Fibroblast of lung (primary cell): ENCODE data around the gene ZC3H12C. TPM values are rescaled to one million over a fixed set of nuclear protein-coding genes. Genes with fewer than 3 reads are reported as not detected.

Experiments
- DNase-seq, 2 donors: peaks; one replicate each; pipeline versions ENCODE4 v3.0.0 to v3.0.0-alpha.2; 2010; ENCODE audit warnings: low read depth in 2 of 2
- H2AFZ ChIP-seq: 2 replicates; pipeline ENCODE4 v1.5.1; 2012; ENCODE audit warnings: low read length, control low read depth, inconsistent platforms
- H3K27ac ChIP-seq: 2 replicates; pipeline ENCODE4 v1.5.1; 2011; ENCODE audit warnings: low read length, control low read depth; ENCODE audit not compliant: insufficient read depth
- H3K27me3 ChIP-seq: 2 replicates; pipeline ENCODE4 v1.5.1; 2011; ENCODE audit warnings: mild to moderate bottlenecking, low read length; ENCODE audit not compliant: control insufficient read depth, insufficient read depth
- H3K36me3 ChIP-seq: 2 replicates; pipeline ENCODE4 v1.5.1; 2011; ENCODE audit warnings: low read length; ENCODE audit not compliant: control insufficient read depth, insufficient read depth
- H3K4me1 ChIP-seq: 2 replicates; pipeline ENCODE4 v1.5.1; 2011; ENCODE audit warnings: low read length; ENCODE audit not compliant: control insufficient read depth, insufficient read depth; ENCODE audit errors: extremely low read depth
- H3K4me2 ChIP-seq: 2 replicates; pipeline ENCODE4 v1.5.1; 2011; ENCODE audit warnings: low read length, control low read depth; ENCODE audit not compliant: insufficient read depth; ENCODE audit errors: extremely low read depth
- H3K4me3 ChIP-seq, 4 experiments: fragments of 200-600 bp in 1 of 4; sonication (generic) in 1 of 4; replicated peaks in 1 of 4; 2 replicates each; pipeline ENCODE4 v1.5.1; 2011 to 2016; ENCODE audit warnings: low read length in 4 of 4, low read depth in 3 of 4, mild to moderate bottlenecking in 3 of 4, control low read depth in 2 of 4, inconsistent platforms in 1 of 4, mixed read lengths in 1 of 4; ENCODE audit not compliant: insufficient read depth in 1 of 4; ENCODE audit errors: control extremely low read depth in 1 of 4
- H3K79me2 ChIP-seq: 2 replicates; pipeline ENCODE4 v1.5.1; 2012; ENCODE audit warnings: mild to moderate bottlenecking, low read length, inconsistent platforms; ENCODE audit not compliant: control insufficient read depth, insufficient read depth
- H3K9ac ChIP-seq: 2 replicates; pipeline ENCODE4 v1.5.1; 2011; ENCODE audit warnings: mild to moderate bottlenecking, low read length, control low read depth; ENCODE audit not compliant: insufficient read depth
- H3K9me3 ChIP-seq: 2 replicates; pipeline ENCODE4 v1.5.1; 2012; ENCODE audit warnings: low read depth, low read length; ENCODE audit not compliant: control insufficient read depth, insufficient read depth
- H4K20me1 ChIP-seq: 2 replicates; pipeline ENCODE4 v1.5.1; 2011; ENCODE audit warnings: low read length; ENCODE audit not compliant: control insufficient read depth, insufficient read depth; ENCODE audit errors: extremely low read depth
- CTCF ChIP-seq, 2 donors: IDR thresholded peaks in 1 of 2; conservative IDR thresholded peaks in 1 of 2; 1 replicate in 1 of 2; 2 replicates in 1 of 2; pipeline ENCODE4 v1.5.1; 2011 to 2012; ENCODE audit warnings: low read length in 2 of 2, control low read depth in 1 of 2, inconsistent platforms in 1 of 2, low read depth in 1 of 2, mild to moderate bottlenecking in 1 of 2
- EZH2 ChIP-seq: IDR thresholded peaks from 2 replicates; pipeline ENCODE4 v1.5.1; 2012; ENCODE audit warnings: low read length, control low read depth, mild to moderate bottlenecking; ENCODE audit errors: missing control alignments
- polyA plus RNA-seq, 2 donors: library from polyadenylated mRNA; depleted of rRNA in 1 of 2; stranded (reverse) in 1 of 2; unstranded in 1 of 2; fragments of >200 nt; gene quantifications; 2 replicates each; pipeline ENCODE4 v1.2.1, GENCODE V29; 2011 to 2012; ENCODE audit warnings: missing spikeins in 1 of 2
- total RNA-seq: library from RNA; depleted of rRNA; stranded (reverse); fragments of >200 nt; gene quantifications from 2 replicates; pipeline ENCODE4 v1.2.1, GENCODE V29; 2014

The ZC3H12C gene
- total and polyA plus RNA-seq, 2 donors (not counting 1 experiment from before 2014, with no cell fraction given), result 7.2 to 10.1 TPM

- H3K4me2 ChIP-seq, result no peak overlapping the region
- DNase-seq, result no peak
- peaks cover 11% of the 10 kb centered on the region for H3K36me3 ChIP-seq
- TF ChIP-seq CTCF (conservative IDR thresholded peaks at IDR 0.05 in 1 of 2, IDR thresholded peaks at IDR 0.05 in 1 of 2; ENCODE audit: low read depth in 1 of 2, low read length in 2 of 2) (no peak), EZH2 (no peak)
- H3K79me2 ChIP-seq, result no peaks in the 10 kb centered on the region
- H3K9me3 ChIP-seq, result no peaks in the 10 kb centered on the region
- H3K4me1 ChIP-seq, result no peaks in the 10 kb centered on the region
- no peak overlapping the region for H3K9ac ChIP-seq
- no peak overlapping the region for H2AFZ ChIP-seq
- no peak overlapping the region for H3K4me3 ChIP-seq
- no peaks in the 10 kb centered on the region for H4K20me1 ChIP-seq
- H3K27ac ChIP-seq, result no peak overlapping the region
- H3K27me3 ChIP-seq, result no peaks in the 10 kb centered on the region
Measured at GRCh38 chr11:110168033-110168803, 75.0 kb downstream of the ZC3H12C start.

- Histone ChIP-seq H3K36me3 (peaks cover 6% of the 10 kb centered on the region), H3K9me3 (no peaks in the 10 kb centered on the region), H4K20me1 (no peaks in the 10 kb centered on the region), H3K27me3 (no peaks in the 10 kb centered on the region), H3K4me2 (no peak overlapping the region), H2AFZ (no peak overlapping the region), H3K4me3 (no peak overlapping the region), H3K4me1 (peaks cover 4% of the 10 kb centered on the region), H3K79me2 (no peaks in the 10 kb centered on the region), H3K27ac (no peak overlapping the region), H3K9ac (no peak overlapping the region)
- no peak for DNase-seq
- TF ChIP-seq CTCF (conservative IDR thresholded peaks at IDR 0.05 in 1 of 2, IDR thresholded peaks at IDR 0.05 in 1 of 2; ENCODE audit: low read depth in 1 of 2, low read length in 2 of 2) (no peak), EZH2 (no peak)
Measured at GRCh38 chr11:110169738-110170137, 76.5 kb downstream of the ZC3H12C start.

- Histone ChIP-seq H4K20me1 (no peaks in the 10 kb centered on the region), H3K9ac (no peak overlapping the region), H3K4me1 (peaks cover 4% of the 10 kb centered on the region), H3K27ac (no peak overlapping the region), H3K79me2 (no peaks in the 10 kb centered on the region), H3K36me3 (no peaks in the 10 kb centered on the region), H2AFZ (no peak overlapping the region), H3K4me2 (no peak overlapping the region), H3K27me3 (no peaks in the 10 kb centered on the region), H3K9me3 (no peaks in the 10 kb centered on the region), H3K4me3 (no peak overlapping the region)
- no peak for TF ChIP-seq CTCF (conservative IDR thresholded peaks at IDR 0.05 in 1 of 2, IDR thresholded peaks at IDR 0.05 in 1 of 2; ENCODE audit: low read depth in 1 of 2, low read length in 2 of 2)
- no peak for TF ChIP-seq EZH2
- no peak for DNase-seq
Measured at GRCh38 chr11:110172468-110173065, 79.4 kb downstream of the ZC3H12C start.
